Activated T-helper 9 cell treated with anti-CD3 and anti-CD28 coated beads, Interleukin-2, amount 50 U/mL, for 16 hours (primary cell): ENCODE data around the gene NDUFA11.
"Not testable (repeated sequence)": the region's sequence is repeated elsewhere in the genome, so short reads cannot be mapped to it uniquely, and the experiment has no call there.

Experiments used
- DNase-seq: peaks from one replicate; pipeline ENCODE4 v3.0.0-alpha.2; 2020; ENCODE audit warnings: low read depth

Gene NDUFA11

DNA sequence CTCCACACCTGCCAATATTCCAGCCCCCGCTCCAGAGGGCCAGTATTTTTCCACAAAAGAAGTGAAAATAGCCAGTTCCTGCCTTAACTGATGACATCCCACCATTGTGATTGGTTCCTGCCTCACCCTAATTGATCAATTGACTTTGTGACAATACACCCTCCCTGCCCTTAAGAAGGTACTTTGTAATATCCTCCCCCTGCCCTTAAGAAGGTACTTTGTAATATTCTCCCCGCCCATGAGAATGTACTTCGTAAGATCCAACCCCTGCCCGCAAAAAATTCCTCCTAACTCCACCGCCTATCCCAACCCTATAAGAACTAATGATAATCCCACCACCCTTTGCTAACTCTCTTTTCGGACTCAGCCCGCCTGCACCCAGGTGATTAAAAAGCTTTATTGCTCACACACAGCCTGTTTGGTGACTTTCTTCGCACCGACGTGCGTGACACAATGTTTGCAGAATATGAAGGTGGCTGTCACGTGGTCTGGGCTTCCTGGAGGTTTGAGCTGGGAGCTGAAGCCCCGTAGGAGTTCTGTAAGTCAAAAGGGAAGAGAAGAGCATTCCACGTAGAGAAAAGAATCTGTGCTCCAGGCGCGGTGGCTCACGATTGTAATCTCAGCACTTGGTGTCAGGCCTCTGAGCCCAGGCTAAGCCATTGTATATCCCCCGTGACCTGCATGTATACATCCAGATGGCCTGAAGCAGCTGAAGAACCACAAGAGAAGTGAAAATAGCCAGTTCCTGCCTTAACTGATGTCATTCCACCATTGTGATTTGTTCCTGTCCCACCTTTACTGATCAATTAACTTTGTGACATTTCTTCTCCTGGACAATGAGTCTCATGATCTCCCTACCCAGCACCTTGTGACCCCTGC is 46.1 kb downstream of the NDUFA11 start:
- no peak for DNase-seq

DNA sequence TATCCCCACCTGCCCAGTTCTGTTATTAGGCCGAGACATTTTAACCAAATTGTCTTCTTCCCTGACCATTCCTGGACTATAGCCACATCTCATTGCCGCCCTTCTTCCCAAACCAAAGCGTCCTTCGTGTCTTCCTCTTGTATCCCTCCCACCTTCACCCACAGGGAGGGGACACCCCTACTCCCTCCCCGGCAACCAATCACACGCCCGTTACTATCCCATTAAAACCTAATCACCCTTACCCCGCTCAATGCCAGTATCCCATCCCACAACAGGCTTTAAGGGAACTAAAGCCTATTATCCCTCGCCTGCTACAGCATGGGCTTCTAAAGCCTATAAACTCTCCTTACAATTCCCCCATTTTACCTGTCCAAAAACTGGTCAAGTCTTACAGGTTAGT is 48.4 kb downstream of the NDUFA11 start:
- DNase-seq, result not testable (repeated sequence)

GRCh38 chr19:5854121-5854520 is 49.5 kb downstream of the NDUFA11 start:
- not testable (repeated sequence) for DNase-seq

DNA sequence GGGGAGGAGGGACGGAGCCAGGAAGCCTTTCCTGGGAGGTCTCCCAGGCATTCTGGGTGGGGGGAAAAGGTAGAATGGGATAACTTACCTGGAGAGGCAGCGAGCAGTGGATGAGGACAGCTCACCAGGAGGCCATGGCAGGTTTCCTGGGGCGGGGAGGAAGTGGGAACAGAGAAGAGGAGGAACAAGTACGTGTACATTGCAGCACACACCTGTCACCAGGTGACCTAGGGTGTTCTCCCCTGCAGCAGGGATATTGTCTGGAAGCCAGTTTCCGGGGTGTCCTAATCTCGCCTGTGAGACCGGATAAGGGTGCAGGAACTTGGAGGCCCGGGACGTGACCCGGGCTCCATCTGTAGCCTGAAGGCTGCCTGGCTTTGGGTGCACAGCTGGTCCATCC is 52.3 kb downstream of the NDUFA11 start, which contains the start of gene FUT3:
TSS of gene FUT3 (minus strand) at position 148 of the 400 bp plus-strand sequence.
- DNase-seq, result no peak

- DNase-seq, result no peak
Measured at GRCh38 chr19:5850743-5851293, 52.8 kb downstream of the NDUFA11 start.

GRCh38 chr19:5850189-5850588 is 53.4 kb downstream of the NDUFA11 start:
- no peak for DNase-seq

GRCh38 chr19:5848621-5849020 is 55.0 kb downstream of the NDUFA11 start:
- not testable (repeated sequence) for DNase-seq

GRCh38 chr19:5847846-5848245 is 55.7 kb downstream of the NDUFA11 start:
- DNase-seq, result not testable (repeated sequence)
